Nephron progenitor cell (in vitro differentiated cells): ENCODE results near the gene SF3A2.

Source experiments
- DNase-seq: peaks from one replicate; pipeline ENCODE4 v3.0.0; 2021
- H3K27ac Mint-ChIP-seq: 2 replicates; pipeline ENCODE4 v1.8.0; 2021; ENCODE audit warnings: mild to moderate bottlenecking, moderate library complexity, mixed read lengths
- H3K27me3 Mint-ChIP-seq: 2 replicates; pipeline ENCODE4 v1.8.0; 2021; ENCODE audit warnings: mild to moderate bottlenecking, low read depth, mixed read lengths; ENCODE audit not compliant: poor library complexity
- H3K36me3 Mint-ChIP-seq: 2 replicates; pipeline ENCODE4 v1.8.0; 2021; ENCODE audit warnings: low read depth, mixed read lengths
- H3K4me1 Mint-ChIP-seq: 2 replicates; pipeline ENCODE4 v1.8.0; 2021; ENCODE audit warnings: mixed read lengths
- H3K4me3 Mint-ChIP-seq: 2 replicates; pipeline ENCODE4 v1.8.0; 2021; ENCODE audit warnings: mild to moderate bottlenecking, moderate library complexity, mixed read lengths
- H3K9me3 Mint-ChIP-seq: 2 replicates; pipeline ENCODE4 v1.8.0; 2021; ENCODE audit warnings: mild to moderate bottlenecking, moderate library complexity, mixed read lengths
- CTCF ChIP-seq: fragments of 200-600 bp; sonication (generic); IDR thresholded peaks from 2 replicates; pipeline ENCODE4 v1.5.0; 2021; ENCODE audit warnings: antibody characterized with exemption

Gene SF3A2

GRCh38 chr19:2202366-2202765 is 34.3 kb upstream of the SF3A2 start:
- peaks cover 8% of the 10 kb centered on the region for H3K4me1 Mint-ChIP-seq
- H3K27me3 Mint-ChIP-seq, result no peaks in the 10 kb centered on the region
- no peak for DNase-seq
- no peak for TF ChIP-seq CTCF
- no peak overlapping the region for H3K4me3 Mint-ChIP-seq
- H3K36me3 Mint-ChIP-seq, result peaks cover 19% of the 10 kb centered on the region
- H3K9me3 Mint-ChIP-seq, result no peaks in the 10 kb centered on the region
- peak overlapping the region; percentile 61 for H3K27ac Mint-ChIP-seq

GRCh38 chr19:2207008-2207407 is 29.6 kb upstream of the SF3A2 start:
- no peak overlapping the region for H3K4me3 Mint-ChIP-seq
- H3K27ac Mint-ChIP-seq, result no peak overlapping the region
- H3K36me3 Mint-ChIP-seq, result peaks cover 36% of the 10 kb centered on the region
- DNase-seq, result no peak
- no peaks in the 10 kb centered on the region for H3K27me3 Mint-ChIP-seq
- TF ChIP-seq CTCF, result no peak
- no peaks in the 10 kb centered on the region for H3K9me3 Mint-ChIP-seq
- peaks cover 27% of the 10 kb centered on the region for H3K4me1 Mint-ChIP-seq

- Mint-ChIP-seq H3K4me3 (no peak overlapping the region), H3K27ac (no peak overlapping the region), H3K9me3 (no peaks in the 10 kb centered on the region), H3K36me3 (peaks cover 42% of the 10 kb centered on the region), H3K27me3 (no peaks in the 10 kb centered on the region), H3K4me1 (peaks cover 29% of the 10 kb centered on the region)
- DNase-seq, result peak; percentile 68
- no peak for TF ChIP-seq CTCF
Observed at GRCh38 chr19:2207991-2208860, 28.4 kb upstream of the SF3A2 start.

GRCh38 chr19:2208975-2209374 is 27.6 kb upstream of the SF3A2 start:
- H3K27me3 Mint-ChIP-seq, result no peaks in the 10 kb centered on the region
- no peaks in the 10 kb centered on the region for H3K9me3 Mint-ChIP-seq
- no peak overlapping the region for H3K4me3 Mint-ChIP-seq
- H3K36me3 Mint-ChIP-seq, result peaks cover 43% of the 10 kb centered on the region
- H3K4me1 Mint-ChIP-seq, result peaks cover 35% of the 10 kb centered on the region
- H3K27ac Mint-ChIP-seq, result no peak overlapping the region
- no peak for TF ChIP-seq CTCF
- no peak for DNase-seq

GRCh38 chr19:2209408-2209807 is 27.2 kb upstream of the SF3A2 start:
- TF ChIP-seq CTCF, result no peak
- H3K27me3 Mint-ChIP-seq, result no peaks in the 10 kb centered on the region
- peaks cover 35% of the 10 kb centered on the region for H3K4me1 Mint-ChIP-seq
- H3K4me3 Mint-ChIP-seq, result no peak overlapping the region
- no peaks in the 10 kb centered on the region for H3K9me3 Mint-ChIP-seq
- H3K27ac Mint-ChIP-seq, result no peak overlapping the region
- no peak for DNase-seq
- peaks cover 39% of the 10 kb centered on the region for H3K36me3 Mint-ChIP-seq

GRCh38 chr19:2210206-2210605 is 26.4 kb upstream of the SF3A2 start:
- Mint-ChIP-seq H3K4me1 (peaks cover 43% of the 10 kb centered on the region), H3K36me3 (peaks cover 37% of the 10 kb centered on the region), H3K9me3 (no peaks in the 10 kb centered on the region), H3K27me3 (no peaks in the 10 kb centered on the region), H3K27ac (no peak overlapping the region), H3K4me3 (no peak overlapping the region)
- DNase-seq, result no peak
- TF ChIP-seq CTCF, result no peak
